Left ventricle myocardium inferior (tissue), 1 donor: ENCODE results near the gene ENDOU. TPM values are rescaled to one million over a fixed set of nuclear protein-coding genes. Genes with fewer than 3 reads are reported as not detected.

Experiments
- DNase-seq: peaks from one replicate; pipeline ENCODE4 v3.0.0-alpha.2; 2020
- H3K27ac ChIP-seq: fragments of 200-600 bp; replicated peaks from 2 replicates; pipeline ENCODE4 v1.8.0; 2021
- H3K27me3 ChIP-seq: fragments of 200-600 bp; 2 replicates; pipeline ENCODE4 v1.8.0; 2021; ENCODE audit warnings: low read depth
- H3K36me3 ChIP-seq: fragments of 200-600 bp; 2 replicates; pipeline ENCODE4 v1.8.0; 2021
- H3K4me1 ChIP-seq: fragments of 200-600 bp; 2 replicates; pipeline ENCODE4 v1.8.0; 2021
- H3K4me3 ChIP-seq: fragments of 200-600 bp; 2 replicates; pipeline ENCODE4 v1.8.0; 2021; ENCODE audit warnings: mild to moderate bottlenecking, moderate library complexity
- H3K9me3 ChIP-seq: fragments of 200-600 bp; replicated peaks from 2 replicates; pipeline ENCODE4 v1.8.0; 2021
- intact Hi-C: fragments of 100-400 bp; cut with micrococcal nuclease; formaldehyde crosslinking; loops from one replicate; pipeline ENCODE4 v1.11.0; 2022
- total RNA-seq: library from RNA; stranded (reverse); fragmentation: NEBNext Ultra II Directional; extraction: Animal tissue kit (Norgen Biotek cat#: 25700); gene quantifications from one replicate; pipeline ENCODE4 v1.2.1, GENCODE V29; 2021
- TF ChIP-seq, protein P1 (sequence below): fragments of 200-600 bp; IDR thresholded peaks from 2 replicates; pipeline ENCODE4 v1.8.0; 2021; ENCODE audit warnings: antibody characterized with exemption, mild to moderate bottlenecking, borderline replicate concordance
- donor health status: DM: no; HTN: yes; CAD: no; lungs with severe emphysema.

The ENDOU gene
- total RNA-seq, 1 donor from 2014 or later = 0.49 TPM

DNA sequence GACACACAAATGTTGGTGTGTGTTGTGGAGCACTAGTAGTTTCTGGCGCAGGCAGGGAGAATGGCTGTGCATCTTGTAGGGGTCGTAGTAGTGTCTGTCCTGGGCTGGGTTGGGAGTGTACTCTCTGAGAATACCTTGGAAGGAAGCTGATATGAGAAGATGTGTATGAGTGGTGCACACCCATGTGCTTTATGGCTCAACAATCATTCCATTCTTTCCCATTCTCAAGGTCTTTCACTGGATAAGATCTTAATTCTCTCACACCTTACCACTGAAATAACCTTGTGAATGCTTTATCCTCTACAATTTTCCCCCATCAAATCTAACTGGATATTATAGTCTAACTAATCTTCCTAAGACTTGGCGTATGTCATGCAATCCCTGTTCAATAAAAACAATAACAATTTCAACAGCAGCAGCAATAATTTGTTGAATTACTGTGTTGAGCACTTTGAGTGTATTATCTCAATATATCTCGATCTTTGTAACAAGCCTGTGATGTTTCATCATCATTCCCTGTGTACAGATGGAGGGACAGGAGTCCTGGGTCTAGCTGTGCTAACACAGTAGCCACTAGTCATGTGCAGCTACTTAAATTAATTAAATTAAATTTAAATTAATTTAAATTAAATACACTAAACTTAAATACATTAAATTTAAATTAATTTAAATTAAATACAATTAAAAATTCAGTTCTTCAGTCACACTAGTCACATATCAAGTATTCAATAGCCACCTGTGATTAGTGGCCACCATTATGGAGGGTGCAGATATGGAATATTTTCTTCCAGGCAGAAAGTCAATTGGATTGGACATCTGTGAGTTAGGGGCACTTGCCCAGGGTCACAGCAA lies 44.2 kb upstream of the ENDOU start:
- H3K27ac ChIP-seq = no peak overlapping the region
- H3K9me3 ChIP-seq = no peaks in the 10 kb centered on the region
- no peaks in the 10 kb centered on the region for H3K36me3 ChIP-seq
- H3K27me3 ChIP-seq = no peaks in the 10 kb centered on the region
- H3K4me3 ChIP-seq = no peak overlapping the region
- intact Hi-C loops = loop anchor here (5.0 to 10.0 kb wide), 2 partner anchors 52 to 65 kb away; no protein-coding TSS in a partner anchor
- TF ChIP-seq, protein P1, sequence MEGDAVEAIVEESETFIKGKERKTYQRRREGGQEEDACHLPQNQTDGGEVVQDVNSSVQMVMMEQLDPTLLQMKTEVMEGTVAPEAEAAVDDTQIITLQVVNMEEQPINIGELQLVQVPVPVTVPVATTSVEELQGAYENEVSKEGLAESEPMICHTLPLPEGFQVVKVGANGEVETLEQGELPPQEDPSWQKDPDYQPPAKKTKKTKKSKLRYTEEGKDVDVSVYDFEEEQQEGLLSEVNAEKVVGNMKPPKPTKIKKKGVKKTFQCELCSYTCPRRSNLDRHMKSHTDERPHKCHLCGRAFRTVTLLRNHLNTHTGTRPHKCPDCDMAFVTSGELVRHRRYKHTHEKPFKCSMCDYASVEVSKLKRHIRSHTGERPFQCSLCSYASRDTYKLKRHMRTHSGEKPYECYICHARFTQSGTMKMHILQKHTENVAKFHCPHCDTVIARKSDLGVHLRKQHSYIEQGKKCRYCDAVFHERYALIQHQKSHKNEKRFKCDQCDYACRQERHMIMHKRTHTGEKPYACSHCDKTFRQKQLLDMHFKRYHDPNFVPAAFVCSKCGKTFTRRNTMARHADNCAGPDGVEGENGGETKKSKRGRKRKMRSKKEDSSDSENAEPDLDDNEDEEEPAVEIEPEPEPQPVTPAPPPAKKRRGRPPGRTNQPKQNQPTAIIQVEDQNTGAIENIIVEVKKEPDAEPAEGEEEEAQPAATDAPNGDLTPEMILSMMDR = no peak
- DNase-seq = no peak
- peaks cover 59% of the 10 kb centered on the region for H3K4me1 ChIP-seq

DNA sequence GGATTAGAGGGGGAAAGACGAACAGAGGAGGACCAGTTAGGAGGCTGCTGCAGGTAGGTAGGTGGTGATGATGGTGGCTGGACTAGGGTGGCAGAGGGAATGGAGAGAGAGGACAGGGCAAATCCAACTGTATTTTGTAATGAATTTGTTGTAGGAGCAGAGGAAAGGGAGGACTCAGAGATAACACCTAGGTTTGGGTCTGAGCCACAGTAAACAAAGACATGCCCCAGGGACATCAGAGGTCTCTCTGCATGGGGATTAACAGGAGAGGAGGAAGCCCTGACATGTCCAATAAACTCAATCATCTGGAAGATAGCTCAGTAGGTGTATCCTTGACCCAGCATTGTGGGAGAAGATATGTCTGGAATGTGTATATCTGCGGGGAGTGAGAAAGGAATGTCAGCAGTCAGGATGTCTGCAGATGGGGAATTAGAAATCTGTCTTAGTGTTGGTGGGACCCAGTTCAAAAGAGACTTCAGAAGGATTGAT lies 43.1 kb upstream of the ENDOU start:
- no peak for DNase-seq
- peaks cover 54% of the 10 kb centered on the region for H3K4me1 ChIP-seq
- intact Hi-C loops = loop anchor here (5.0 kb wide), 1 partner anchor 51 kb away; no protein-coding TSS in a partner anchor
- TF ChIP-seq, protein P1 = no peak
- H3K9me3 ChIP-seq = no peaks in the 10 kb centered on the region
- no peaks in the 10 kb centered on the region for H3K27me3 ChIP-seq
- H3K36me3 ChIP-seq = no peaks in the 10 kb centered on the region
- no peak overlapping the region for H3K4me3 ChIP-seq
- H3K27ac ChIP-seq = no peak overlapping the region

GRCh38 chr12:47767216-47767724 lies 42.0 kb upstream of the ENDOU start:
- Histone ChIP-seq H3K36me3 (no peaks in the 10 kb centered on the region), H3K4me1 (peaks cover 55% of the 10 kb centered on the region), H3K9me3 (no peaks in the 10 kb centered on the region), H3K4me3 (no peak overlapping the region), H3K27me3 (no peaks in the 10 kb centered on the region), H3K27ac (no peak overlapping the region)
- no peak for DNase-seq
- intact Hi-C loops = loop anchor here (5.0 kb wide), 1 partner anchor 50 kb away; no protein-coding TSS in a partner anchor
- TF ChIP-seq, protein P1 = peak; percentile 76

- no peaks in the 10 kb centered on the region for H3K27me3 ChIP-seq
- DNase-seq = no peak
- H3K36me3 ChIP-seq = no peaks in the 10 kb centered on the region
- H3K4me3 ChIP-seq = no peak overlapping the region
- H3K27ac ChIP-seq = no peak overlapping the region
- no peaks in the 10 kb centered on the region for H3K9me3 ChIP-seq
- intact Hi-C loops = loop anchor here (5.0 kb wide), 1 partner anchor 49 kb away; no protein-coding TSS in a partner anchor
- H3K4me1 ChIP-seq = peaks cover 56% of the 10 kb centered on the region
- TF ChIP-seq, protein P1 = no peak
Measured at GRCh38 chr12:47766502-47767215, 41.4 kb upstream of the ENDOU start.
